ENCODE data around the gene MAST4.

MAST4 gene

GRCh38 chr5:66981266-66982055, 385.3 kb downstream of the MAST4 start (continued):
- peak; percentile 93 for TF ChIP-seq ZBTB17 (tag by site-specific recombination; IDR thresholded peaks at IDR 0.05)
- TF ChIP-seq TSHZ1 (tag by site-specific recombination; IDR thresholded peaks at IDR 0.05; ENCODE audit: borderline replicate concordance): peak; percentile 92
- TF ChIP-seq ZNF791 (tag by site-specific recombination; IDR thresholded peaks at IDR 0.05): no peak
- TF ChIP-seq ZNF76 (tag by site-specific recombination; IDR thresholded peaks at IDR 0.05; ENCODE audit: borderline replicate concordance, low read depth): no peak
- peak; percentile 91 for TF ChIP-seq ZBTB6 (tag by site-specific recombination; IDR thresholded peaks at IDR 0.05)
- peak; percentile 57; the same call in 1 of the 2 replicates for TF ChIP-seq SCRT1 (tag by site-specific recombination; IDR thresholded peaks at IDR 0.05; ENCODE audit: borderline replicate concordance)
- 0 out of 2 replicates have a peak, but pooled peaks have one; percentile 3 for TF ChIP-seq ZNF146 (tag by site-specific recombination; IDR thresholded peaks at IDR 0.05)
- peak; percentile 87; the same call in 1 of the 2 replicates for TF ChIP-seq ZSCAN23 (tag by site-specific recombination; IDR thresholded peaks at IDR 0.05)
- TF ChIP-seq GLI2 (tag by site-specific recombination; IDR thresholded peaks at IDR 0.05; ENCODE audit: borderline replicate concordance, low read depth): peak; percentile 85
- no peak; the same call in 1 of the 2 replicates for TF ChIP-seq ZSCAN5A (tag by site-specific recombination; IDR thresholded peaks at IDR 0.05)
- TF ChIP-seq ZBTB1 (tag by site-specific recombination; IDR thresholded peaks at IDR 0.05): 0 out of 2 replicates have a peak, but pooled peaks have one; percentile 37
- peak; percentile 91 for TF ChIP-seq HIC1 (tag by site-specific recombination; IDR thresholded peaks at IDR 0.05)
- TF ChIP-seq ZNF488 (tag by site-specific recombination; IDR thresholded peaks at IDR 0.05): no peak
- no peak for TF ChIP-seq ZFP41 (tag by site-specific recombination; IDR thresholded peaks at IDR 0.05; ENCODE audit: borderline replicate concordance)
- TF ChIP-seq ZNF580 (tag by site-specific recombination; IDR thresholded peaks at IDR 0.05): peak; percentile 95
- TF ChIP-seq ZNF366 (tag by site-specific recombination; conservative IDR thresholded peaks at IDR 0.05): peak; percentile 99
- TF ChIP-seq ZNF664 (tag by site-specific recombination; IDR thresholded peaks at IDR 0.05): 0 out of 2 replicates have a peak, but pooled peaks have one; percentile 24
- TF ChIP-seq ZNF692 (tag by site-specific recombination; IDR thresholded peaks at IDR 0.05): peak; percentile 77
- TF ChIP-seq ZNF132 (tag by site-specific recombination; IDR thresholded peaks at IDR 0.05; ENCODE audit: borderline replicate concordance): no peak
- peak; percentile 85 for TF ChIP-seq ATF2 (tag by site-specific recombination; IDR thresholded peaks at IDR 0.05; ENCODE audit: low read depth)
- peak; percentile 53 for TF ChIP-seq GLIS1 (tag by site-specific recombination; IDR thresholded peaks at IDR 0.05)
- peak; percentile 22; the same call in 1 of the 2 replicates for TF ChIP-seq ZBTB8A (tag by site-specific recombination; IDR thresholded peaks at IDR 0.05)
- TF ChIP-seq AEBP2 (tag by site-specific recombination; IDR thresholded peaks at IDR 0.05; ENCODE audit: borderline replicate concordance): no peak
